GM23248 (cell line): ENCODE results near the gene ERO1A. TPM values are rescaled to one million over a fixed set of nuclear protein-coding genes. Genes with fewer than 3 reads are reported as not detected.

Source experiments
- DNase-seq: peaks from one replicate; pipeline ENCODE4 v3.0.0-alpha.2; 2015
- H2AFZ ChIP-seq: fragments of 200-600 bp; sonication (generic); 2 replicates; pipeline ENCODE4 v1.6.1; 2016; ENCODE audit warnings: antibody characterized with exemption
- H3F3A ChIP-seq: fragments of 200-600 bp; sonication (generic); 2 replicates; pipeline ENCODE4 v1.6.1; 2016; ENCODE audit warnings: mild to moderate bottlenecking, antibody characterized with exemption, mixed run types; ENCODE audit not compliant: insufficient read depth
- H3K27ac ChIP-seq: fragments of 200-600 bp; sonication (generic); 2 replicates; pipeline ENCODE4 v1.5.1; 2016; ENCODE audit warnings: mild to moderate bottlenecking
- H3K27me3 ChIP-seq: fragments of 200-600 bp; sonication (generic); replicated peaks from 2 replicates; pipeline ENCODE4 v1.6.1; 2016; ENCODE audit warnings: mild to moderate bottlenecking; ENCODE audit not compliant: insufficient read depth
- H3K36me3 ChIP-seq: fragments of 200-600 bp; sonication (generic); 2 replicates; pipeline ENCODE4 v1.6.1; 2016; ENCODE audit warnings: low read depth, mild to moderate bottlenecking
- H3K4me1 ChIP-seq: fragments of 200-600 bp; sonication (generic); 2 replicates; pipeline ENCODE4 v1.6.1; 2016; ENCODE audit warnings: mild to moderate bottlenecking; ENCODE audit not compliant: insufficient read depth
- H3K4me2 ChIP-seq: fragments of 200-600 bp; sonication (generic); one replicate; pipeline ENCODE4 v1.6.1; 2016; ENCODE audit warnings: mild to moderate bottlenecking; ENCODE audit not compliant: unreplicated experiment
- H3K4me3 ChIP-seq: fragments of 200-600 bp; sonication (generic); 2 replicates; pipeline ENCODE4 v1.5.1; 2016; ENCODE audit warnings: mild to moderate bottlenecking
- H3K79me2 ChIP-seq: fragments of 200-600 bp; sonication (generic); 2 replicates; pipeline ENCODE4 v1.6.1; 2016; ENCODE audit warnings: mild to moderate bottlenecking; ENCODE audit not compliant: insufficient read depth
- H3K9ac ChIP-seq: fragments of 200-600 bp; sonication (generic); 2 replicates; pipeline ENCODE4 v1.6.1; 2016; ENCODE audit warnings: mild to moderate bottlenecking
- H3K9me2 ChIP-seq: fragments of 200-600 bp; sonication (generic); 2 replicates; pipeline ENCODE4 v1.6.1; 2016; ENCODE audit warnings: mixed run types, mild to moderate bottlenecking, moderate library complexity; ENCODE audit not compliant: insufficient read depth
- H3K9me3 ChIP-seq: fragments of 200-600 bp; sonication (generic); one replicate; pipeline ENCODE4 v1.6.1; 2017; ENCODE audit warnings: low read depth
- H4K20me1 ChIP-seq: fragments of 200-600 bp; sonication (generic); 2 replicates; pipeline ENCODE4 v1.6.0; 2016; ENCODE audit not compliant: insufficient read depth
- EZH2 ChIP-seq: fragments of 200-600 bp; sonication (generic); IDR thresholded peaks from 2 replicates; pipeline ENCODE4 v1.6.1; 2018; ENCODE audit warnings: antibody characterized with exemption, mild to moderate bottlenecking; ENCODE audit not compliant: insufficient read depth, poor library complexity, severe bottlenecking
- EZH2phosphoT487 ChIP-seq: fragments of 200-600 bp; sonication (generic); IDR thresholded peaks from 2 replicates; pipeline ENCODE4 v1.6.1; 2018; ENCODE audit warnings: antibody characterized with exemption, moderate library complexity, mild to moderate bottlenecking, low read depth; ENCODE audit not compliant: insufficient read depth
- WGBS, 2 experiments: methylation state at CpG; one replicate each; pipeline ENCODE4 v1.1.6; 2015 to 2017; ENCODE audit warnings: low lambda C conversion rate in 2 of 2, low coverage in 1 of 2; ENCODE audit errors: missing lambda C conversion rate in 2 of 2; 5-methylcytosine and 5-hydroxymethylcytosine counted together
- in situ Hi-C: fragments of 300-500 bp; cut with MboI; formaldehyde crosslinking; loops from 2 replicates; pipeline ENCODE4 v1.15.0; 2020
- polyA plus RNA-seq: library from polyadenylated mRNA; unstranded; fragments of >200 nt; fragmentation: Nextera tagmentation; extraction: Ambion mirVana; gene quantifications from 2 replicates; pipeline ENCODE4 v1.2.1, GENCODE V29; 2016
- total RNA-seq: library from RNA; depleted of rRNA; stranded (reverse); fragments of >200 nt; shearing (Covaris generic); gene quantifications from 2 replicates; pipeline ENCODE4 v1.2.3, GENCODE V29; 2014

ERO1A gene
- total and polyA plus RNA-seq, 2 experiments from 2014 or later: 48.6 to 82.7 TPM

- Histone ChIP-seq H3K9me3 (no peaks in the 10 kb centered on the region), H3K27ac (no peak overlapping the region), H4K20me1 (no peaks in the 10 kb centered on the region), H3K4me3 (no peak overlapping the region), H2AFZ (no peak overlapping the region), H3K9me2 (no peaks in the 10 kb centered on the region), H3K4me2 (no peak overlapping the region), H3K36me3 (no peaks in the 10 kb centered on the region), H3K9ac (no peak overlapping the region), H3K4me1 (no peaks in the 10 kb centered on the region), H3K27me3 (no peaks in the 10 kb centered on the region), H3K79me2 (no peaks in the 10 kb centered on the region), H3F3A (no peaks in the 10 kb centered on the region)
- no peak for DNase-seq
- no peak for TF ChIP-seq EZH2
- no peak for TF ChIP-seq EZH2phosphoT487
- WGBS, 2 experiments: 93 to 98% methylated on average over 3 of the region's 3 CpGs
- in situ Hi-C loops: no loop called here
Observed at GRCh38 chr14:52618602-52619001, 76.8 kb downstream of the ERO1A start.

GRCh38 chr14:52610187-52610586 is 85.2 kb downstream of the ERO1A start:
- 89 to 93% methylated on average over 2 of the region's 2 CpGs for WGBS, 2 experiments
- Histone ChIP-seq H3K4me1 (no peaks in the 10 kb centered on the region), H3K27me3 (no peaks in the 10 kb centered on the region), H3F3A (no peaks in the 10 kb centered on the region), H2AFZ (no peak overlapping the region), H3K27ac (no peak overlapping the region), H3K9ac (no peak overlapping the region), H3K9me3 (peaks cover 2% of the 10 kb centered on the region), H3K79me2 (no peaks in the 10 kb centered on the region), H4K20me1 (no peaks in the 10 kb centered on the region), H3K4me3 (no peak overlapping the region), H3K9me2 (no peaks in the 10 kb centered on the region), H3K4me2 (no peak overlapping the region), H3K36me3 (no peaks in the 10 kb centered on the region)
- in situ Hi-C loops: no loop called here
- no peak for TF ChIP-seq EZH2phosphoT487
- TF ChIP-seq EZH2: no peak
- no peak for DNase-seq

DNA sequence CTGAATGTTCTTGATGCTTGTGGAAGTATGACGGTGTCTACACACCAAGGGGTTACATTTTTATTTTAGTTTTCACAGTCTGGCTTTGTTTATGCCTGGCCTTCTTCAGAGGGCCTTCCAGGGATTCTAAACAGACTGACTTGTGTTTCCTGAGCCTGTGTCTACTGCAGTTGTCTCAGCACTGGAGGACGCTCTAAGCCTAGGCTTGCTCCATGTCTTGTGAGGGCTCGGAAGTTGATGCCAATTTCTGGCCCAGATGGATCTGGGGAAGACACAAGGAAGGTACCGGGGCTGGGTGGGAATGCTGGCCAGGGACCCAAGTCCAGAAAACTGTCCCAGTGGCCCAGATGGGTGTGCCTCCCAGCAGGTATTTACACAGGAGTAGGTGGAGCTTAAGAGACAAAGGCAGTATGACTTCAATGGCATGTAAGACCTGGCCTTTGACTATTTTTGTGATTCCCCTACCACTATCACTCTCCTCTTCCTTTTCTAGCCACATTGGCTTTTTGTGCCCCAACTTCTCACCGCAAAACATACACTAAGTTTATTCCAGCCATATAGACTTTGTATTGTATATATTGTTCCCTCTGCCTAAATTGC is 85.8 kb downstream of the ERO1A start:
- in situ Hi-C loops: no loop called here
- H3K9ac ChIP-seq: no peak overlapping the region
- H3K27ac ChIP-seq: no peak overlapping the region
- no peaks in the 10 kb centered on the region for H3K27me3 ChIP-seq
- no peaks in the 10 kb centered on the region for H3K36me3 ChIP-seq
- H3K4me3 ChIP-seq: no peak overlapping the region
- H3K79me2 ChIP-seq: no peaks in the 10 kb centered on the region
- H2AFZ ChIP-seq: no peak overlapping the region
- no peaks in the 10 kb centered on the region for H3K4me1 ChIP-seq
- TF ChIP-seq EZH2phosphoT487 (no peak), EZH2 (no peak)
- peaks cover 5% of the 10 kb centered on the region for H3K9me3 ChIP-seq
- no peaks in the 10 kb centered on the region for H4K20me1 ChIP-seq
- DNase-seq: no peak
- H3F3A ChIP-seq: no peaks in the 10 kb centered on the region
- H3K4me2 ChIP-seq: no peak overlapping the region
- WGBS, 2 experiments: 87 to 93% methylated on average over 5 of the region's 5 CpGs
- no peaks in the 10 kb centered on the region for H3K9me2 ChIP-seq

GRCh38 chr14:52607061-52607460 is 88.3 kb downstream of the ERO1A start:
- H3K4me1 ChIP-seq: no peaks in the 10 kb centered on the region
- WGBS, 2 experiments: 61 to 62% methylated on average over 1 of the region's 1 CpG
- H3K4me2 ChIP-seq: no peak overlapping the region
- no peak overlapping the region for H3K9ac ChIP-seq
- H3K27me3 ChIP-seq: no peaks in the 10 kb centered on the region
- no peak overlapping the region for H2AFZ ChIP-seq
- no peaks in the 10 kb centered on the region for H4K20me1 ChIP-seq
- no peaks in the 10 kb centered on the region for H3K36me3 ChIP-seq
- no peak overlapping the region for H3K4me3 ChIP-seq
- no peak for DNase-seq
- TF ChIP-seq EZH2 (no peak), EZH2phosphoT487 (no peak)
- H3K9me2 ChIP-seq: no peaks in the 10 kb centered on the region
- H3F3A ChIP-seq: no peaks in the 10 kb centered on the region
- H3K9me3 ChIP-seq: peaks cover 5% of the 10 kb centered on the region
- in situ Hi-C loops: no loop called here
- H3K27ac ChIP-seq: no peak overlapping the region
- H3K79me2 ChIP-seq: no peaks in the 10 kb centered on the region

- Histone ChIP-seq H3K9ac (no peak overlapping the region), H3K79me2 (no peaks in the 10 kb centered on the region), H3K27ac (no peak overlapping the region), H3F3A (no peaks in the 10 kb centered on the region), H3K9me2 (no peaks in the 10 kb centered on the region), H2AFZ (0 out of 2 replicates have a peak overlapping the region, but pooled peaks have one; percentile 33), H3K4me1 (no peaks in the 10 kb centered on the region), H3K27me3 (no peaks in the 10 kb centered on the region), H3K4me2 (no peak overlapping the region), H3K4me3 (no peak overlapping the region), H3K36me3 (no peaks in the 10 kb centered on the region), H3K9me3 (peaks cover 5% of the 10 kb centered on the region), H4K20me1 (no peaks in the 10 kb centered on the region)
- 91 to 100% methylated on average over 1 of the region's 1 CpG for WGBS, 2 experiments
- in situ Hi-C loops: no loop called here
- no peak for DNase-seq
- TF ChIP-seq EZH2phosphoT487: no peak
- no peak for TF ChIP-seq EZH2
Observed at GRCh38 chr14:52602131-52602530, 93.2 kb downstream of the ERO1A start.
